HG02885 (cell line): ENCODE results near the gene LIFR.

Experiments
- ATAC-seq: cut with Tn5 transposase; IDR thresholded peaks from one replicate; pipeline ENCODE4 v1.9.1; 2021; ENCODE audit warnings: mild to moderate bottlenecking; ENCODE audit not compliant: unreplicated experiment, poor library complexity

The LIFR gene

DNA sequence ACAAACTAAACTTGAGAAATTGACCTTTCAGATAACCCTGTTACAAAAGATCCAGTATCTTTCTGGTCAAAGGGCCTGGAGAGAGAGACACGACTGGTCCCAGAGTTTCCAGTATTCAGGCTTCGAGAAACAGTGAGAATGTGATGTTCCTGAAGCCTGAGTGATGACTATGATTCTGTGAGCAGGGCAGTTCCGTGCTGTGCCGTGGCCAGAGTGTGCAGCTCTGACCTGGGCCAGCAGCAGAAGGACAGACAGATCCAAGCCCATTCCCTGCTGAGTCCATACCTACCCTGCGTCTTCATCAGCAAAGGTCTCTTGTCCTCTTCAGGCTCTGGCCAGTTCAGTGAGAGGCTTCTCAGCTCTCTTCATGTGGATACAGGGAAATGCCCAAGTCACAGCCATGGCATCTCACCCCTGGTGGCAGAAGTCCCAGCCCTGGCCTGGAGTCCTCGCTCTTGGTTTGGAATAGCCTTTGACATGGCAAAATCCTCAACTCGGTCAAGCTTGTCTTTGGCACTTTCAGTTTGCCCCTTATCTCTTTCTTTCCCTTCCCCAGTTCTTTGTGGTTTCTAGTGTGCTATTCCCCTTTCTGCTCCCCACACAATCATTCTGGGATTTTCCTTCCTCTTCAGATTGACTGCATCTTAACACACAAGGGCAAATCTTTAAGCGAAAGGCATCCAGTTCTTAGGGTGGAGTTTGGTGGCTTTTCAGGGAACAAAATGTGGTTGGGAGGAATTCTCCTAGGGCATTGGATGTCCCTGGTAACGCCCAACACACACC lies 107.7 kb downstream of the LIFR start:
- ATAC-seq = no peak

DNA sequence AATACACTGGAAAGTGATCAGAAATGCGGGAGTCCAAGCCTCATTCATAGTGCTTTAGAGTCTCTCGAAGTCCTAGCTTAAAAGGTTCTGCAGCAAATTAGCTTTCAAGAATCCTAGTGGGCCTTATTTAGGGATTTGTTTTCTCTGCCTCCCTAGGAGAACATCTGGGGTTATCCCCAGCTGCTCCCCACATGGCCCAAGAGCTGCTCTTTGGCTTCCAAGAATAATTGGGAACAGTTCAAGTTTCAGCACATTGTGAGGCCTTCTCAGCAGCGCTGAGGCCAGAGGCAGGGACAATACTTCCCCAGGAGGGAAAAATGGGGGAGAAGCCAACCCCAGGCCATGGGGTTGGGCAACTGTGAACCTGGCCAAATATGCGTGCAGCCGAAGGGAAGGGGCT lies 108.7 kb downstream of the LIFR start:
- no peak for ATAC-seq

DNA sequence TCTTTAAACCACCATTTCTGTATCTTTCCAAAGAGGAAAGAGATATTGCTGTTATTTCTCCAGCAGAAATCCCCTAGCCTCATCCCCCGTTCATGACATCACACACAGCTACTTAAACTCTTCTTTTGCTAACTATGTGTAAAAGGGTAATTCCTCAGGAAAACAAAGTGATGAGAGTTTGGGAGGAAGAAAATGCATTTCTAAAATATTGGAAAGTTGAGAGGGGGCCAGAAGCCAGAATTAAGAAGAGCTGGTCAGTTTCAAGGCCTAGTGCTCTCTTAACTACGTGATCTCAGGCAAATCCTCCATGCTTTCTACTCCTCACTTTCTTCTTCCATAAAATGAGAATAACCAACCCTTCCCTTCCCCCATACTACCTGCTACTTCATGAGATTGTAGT lies 109.4 kb downstream of the LIFR start:
- no peak for ATAC-seq

DNA sequence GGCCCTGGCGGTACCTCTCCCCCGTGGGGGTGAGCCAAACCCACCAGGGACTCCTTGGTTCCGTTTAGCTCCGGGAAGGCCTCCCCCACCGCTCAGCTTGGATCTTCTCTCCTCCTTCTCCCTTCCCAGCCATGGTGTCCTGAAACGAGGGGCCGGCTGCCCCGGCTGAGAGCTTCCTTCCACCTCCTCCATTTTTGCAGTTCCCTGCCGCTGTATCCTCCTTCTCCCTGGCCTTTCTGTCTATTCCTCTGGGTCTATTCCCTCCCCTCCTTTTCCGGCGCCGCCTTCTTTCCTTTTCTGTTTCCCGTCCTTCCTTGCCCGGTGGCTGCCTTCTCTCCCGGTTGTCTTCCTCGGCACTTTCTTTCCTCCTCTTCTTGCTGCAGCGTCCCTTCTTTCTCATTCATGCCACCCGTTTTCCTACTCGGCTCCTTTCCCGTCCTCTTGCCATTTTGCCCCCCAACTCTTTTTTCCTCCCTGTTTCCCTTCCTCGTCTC lies 110.4 kb downstream of the LIFR start:
- ATAC-seq = no peak

DNA sequence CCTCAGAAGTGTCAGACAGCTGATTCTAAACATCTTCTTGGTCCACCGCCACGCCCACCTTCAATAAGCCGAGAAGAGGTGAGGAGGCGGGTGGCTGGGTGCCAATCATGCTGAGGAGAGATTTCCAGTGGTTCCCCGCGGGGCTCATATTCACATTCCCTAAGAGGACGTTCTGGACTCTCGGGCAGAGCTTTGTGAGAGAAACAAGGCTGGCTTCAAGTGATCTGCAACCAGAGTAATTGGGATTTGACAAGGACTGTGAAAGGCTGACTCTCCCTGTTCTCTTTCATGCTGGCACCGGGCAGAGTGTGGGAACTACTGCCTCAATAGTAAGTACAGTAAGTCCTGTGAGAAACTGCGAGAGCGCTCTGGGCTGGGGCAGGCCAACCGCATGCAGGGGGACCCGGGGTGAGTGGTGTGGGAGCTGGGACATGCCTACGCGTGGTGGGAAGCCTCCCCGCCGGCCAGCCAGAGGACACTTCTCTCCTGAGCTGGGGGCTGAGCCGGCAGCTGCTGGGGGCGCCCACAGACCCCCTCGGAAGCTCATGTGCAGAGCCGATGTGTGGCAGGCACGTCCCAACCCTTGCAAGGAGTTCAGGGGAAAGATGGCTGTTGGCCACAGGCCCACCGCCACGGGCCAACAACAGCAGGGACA lies 110.9 kb downstream of the LIFR start:
- no peak for ATAC-seq

DNA sequence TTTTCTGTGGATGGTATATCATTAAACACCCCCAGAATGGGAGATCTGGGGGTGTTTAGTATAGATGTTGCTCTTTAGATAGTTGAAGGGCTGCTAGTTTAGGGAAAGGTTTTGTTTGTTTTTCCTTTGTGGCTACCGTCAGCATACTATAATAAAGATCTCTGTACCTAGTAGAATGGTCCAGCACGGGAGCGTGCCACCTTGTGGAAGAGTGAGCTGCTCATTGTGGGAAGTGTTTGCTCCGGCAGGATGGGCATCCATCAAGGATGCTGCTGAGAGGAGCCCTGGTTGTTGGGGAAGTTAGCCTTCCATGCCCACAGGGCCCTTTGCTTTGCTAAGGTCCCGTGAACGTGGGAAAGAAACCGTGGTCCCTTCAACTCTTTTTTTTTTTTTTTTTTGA lies 113.1 kb downstream of the LIFR start:
- no peak for ATAC-seq

DNA sequence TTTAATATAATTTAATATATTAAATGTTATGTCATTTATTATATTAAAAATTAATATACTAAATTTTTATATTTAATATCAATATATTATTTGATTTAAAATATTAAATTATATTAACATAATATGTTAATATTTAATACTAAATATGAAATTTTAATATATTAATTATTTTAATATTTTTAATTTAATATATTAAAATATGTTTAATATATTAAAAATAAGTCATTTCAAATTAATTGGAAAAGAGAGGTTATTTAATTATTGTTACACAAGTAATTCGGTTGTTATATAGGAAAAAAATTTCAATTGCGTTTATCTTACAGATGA lies 114.2 kb downstream of the LIFR start:
- ATAC-seq = no peak

DNA sequence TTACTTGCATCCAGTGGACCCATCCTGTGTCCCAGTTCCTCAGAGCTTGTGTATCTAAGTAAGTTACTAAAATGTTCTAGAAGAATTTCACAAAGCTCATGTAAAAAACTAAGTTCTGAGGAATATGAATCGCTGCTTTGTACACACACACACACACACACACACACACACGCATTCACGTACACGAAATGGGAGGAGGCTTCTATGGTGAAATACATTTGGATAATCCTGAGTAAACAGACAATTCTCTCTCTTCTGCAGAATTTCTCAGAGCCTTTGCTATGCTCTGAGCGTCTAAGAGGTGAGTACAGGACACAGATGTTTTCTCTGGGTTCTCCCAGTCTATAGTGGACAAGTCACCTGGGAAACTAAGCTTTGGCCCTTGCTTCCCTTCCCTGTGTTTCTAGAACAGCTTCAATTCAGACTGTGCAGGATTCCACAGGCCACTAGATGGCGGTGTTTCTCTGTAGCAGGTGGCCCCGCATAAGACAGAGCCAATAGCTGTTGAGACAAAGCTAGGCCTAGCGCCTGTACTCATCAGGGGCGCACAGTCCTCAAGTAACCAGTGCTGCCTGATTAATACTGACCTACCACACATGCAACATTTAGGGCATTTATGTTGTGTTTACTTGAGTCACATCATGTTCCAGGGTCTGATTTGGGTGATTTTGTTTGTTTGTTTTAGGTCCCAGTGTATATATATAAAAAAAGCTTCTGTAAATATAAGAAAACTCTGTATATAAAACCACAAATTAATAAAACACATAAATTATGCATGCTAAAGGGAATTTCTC lies 114.8 kb downstream of the LIFR start:
- ATAC-seq = peak; percentile 99

DNA sequence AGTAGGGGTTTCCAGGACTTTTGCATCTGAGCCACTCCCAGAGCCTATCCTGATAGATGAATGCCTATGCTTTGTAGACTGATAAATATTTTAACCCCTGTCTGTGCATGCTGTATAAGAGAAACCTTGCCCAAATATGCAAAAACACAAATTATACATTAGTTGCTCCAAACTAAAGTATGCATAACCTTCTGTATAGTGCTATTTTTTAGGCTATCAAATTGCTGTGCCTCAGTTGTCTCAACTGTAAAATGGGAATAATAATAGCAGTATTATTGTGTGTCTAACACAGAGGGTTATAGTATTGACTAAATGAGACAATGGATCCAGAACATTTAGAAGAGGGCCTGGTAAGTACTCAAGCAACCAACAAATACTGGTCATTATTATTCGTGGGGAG lies 117.7 kb downstream of the LIFR start:
- no peak for ATAC-seq

DNA sequence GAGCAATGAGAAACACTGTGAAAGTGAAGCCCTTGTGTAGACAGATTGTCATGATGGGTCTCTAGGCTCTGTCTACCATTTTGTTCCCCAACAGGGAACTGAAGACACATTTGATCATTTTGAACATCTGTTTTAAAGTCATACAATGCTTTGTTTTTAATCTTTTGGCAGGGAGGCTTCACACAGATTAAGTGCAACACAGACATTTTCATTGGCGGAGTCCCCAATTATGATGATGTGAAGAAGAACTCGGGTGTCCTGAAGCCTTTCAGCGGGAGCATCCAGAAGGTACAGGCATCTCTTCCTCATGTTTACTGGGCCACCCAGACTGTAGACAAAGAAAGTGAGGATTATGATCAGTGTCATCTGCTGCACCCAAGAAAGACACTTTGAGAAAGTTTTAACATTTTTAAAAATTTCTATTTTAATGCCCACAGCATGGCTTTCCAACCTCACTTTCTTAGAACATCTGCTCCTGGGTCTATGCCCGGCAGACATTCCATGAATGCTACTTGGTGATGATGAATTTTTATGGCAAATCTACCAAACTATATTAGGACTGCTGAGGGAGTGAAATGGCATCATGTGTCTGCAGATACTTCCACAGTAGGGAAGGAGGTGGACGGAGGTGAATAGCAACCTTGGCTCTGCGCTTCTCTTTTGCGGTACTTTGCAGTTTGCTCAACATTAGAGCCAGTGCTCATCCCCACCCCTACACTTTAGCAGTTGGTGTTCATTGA lies 121.3 kb downstream of the LIFR start:
- ATAC-seq = no peak

DNA sequence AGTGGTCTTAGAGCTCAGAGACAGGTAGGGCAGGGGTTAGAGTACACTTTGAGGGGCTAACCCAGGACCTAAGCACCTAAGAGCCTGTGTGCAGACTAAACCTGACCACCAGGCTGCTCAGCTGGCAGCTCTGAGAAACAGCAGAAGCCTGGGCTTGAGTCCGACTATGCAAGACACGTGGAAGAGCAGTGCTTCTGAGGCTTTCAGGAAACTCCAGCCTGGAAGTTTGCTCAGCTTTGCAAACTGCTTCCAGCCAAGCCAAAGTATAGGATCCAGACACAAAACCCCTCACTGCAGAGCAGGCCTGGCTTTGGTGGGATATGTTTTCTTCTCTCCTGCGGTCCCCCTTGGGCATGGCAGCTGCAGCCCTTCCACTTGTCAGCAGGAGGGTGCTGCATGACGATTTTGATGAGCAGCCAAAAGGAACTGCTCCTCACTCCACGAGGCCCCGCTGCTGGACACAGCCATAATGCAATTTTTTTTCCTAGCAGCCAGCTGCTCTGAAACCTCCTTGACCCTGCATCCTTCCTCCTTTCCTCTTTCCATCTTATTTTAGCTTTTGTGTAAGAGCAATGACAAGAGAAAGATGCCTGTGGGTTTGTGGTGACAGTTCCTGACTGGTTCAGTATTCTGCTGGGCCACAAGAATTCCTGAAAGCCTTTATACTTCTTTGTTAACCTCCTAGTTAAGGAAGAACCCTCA lies 123.1 kb downstream of the LIFR start:
- no peak for ATAC-seq

DNA sequence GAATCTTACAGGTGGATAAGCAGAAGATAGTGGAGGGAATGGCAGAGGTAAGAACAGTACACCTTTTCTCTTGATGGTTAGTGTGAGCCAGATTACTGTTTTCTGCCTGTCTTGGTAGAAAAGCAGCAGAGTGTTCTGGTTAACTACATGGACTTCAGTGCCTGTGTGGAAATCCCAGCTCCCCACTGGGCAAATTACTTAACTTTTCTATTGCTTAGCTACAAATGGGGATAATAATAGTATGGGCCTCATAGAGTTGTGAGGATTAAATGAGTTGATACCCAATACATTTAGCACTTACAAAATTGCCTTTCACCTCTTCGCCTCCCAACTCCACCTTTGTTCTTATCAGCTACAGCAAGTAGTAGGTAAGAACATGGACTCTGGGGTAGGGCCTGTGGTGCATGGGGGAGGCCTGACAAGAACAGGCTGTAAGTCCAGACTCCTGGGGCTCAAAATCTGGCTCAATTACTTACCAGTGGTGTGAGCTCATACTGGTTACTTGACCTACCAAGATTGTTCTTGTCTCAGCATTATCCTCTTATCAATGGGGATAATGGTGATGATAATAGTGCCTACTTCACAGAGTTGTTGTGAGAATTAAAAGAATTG lies 125.1 kb downstream of the LIFR start:
- no peak for ATAC-seq

DNA sequence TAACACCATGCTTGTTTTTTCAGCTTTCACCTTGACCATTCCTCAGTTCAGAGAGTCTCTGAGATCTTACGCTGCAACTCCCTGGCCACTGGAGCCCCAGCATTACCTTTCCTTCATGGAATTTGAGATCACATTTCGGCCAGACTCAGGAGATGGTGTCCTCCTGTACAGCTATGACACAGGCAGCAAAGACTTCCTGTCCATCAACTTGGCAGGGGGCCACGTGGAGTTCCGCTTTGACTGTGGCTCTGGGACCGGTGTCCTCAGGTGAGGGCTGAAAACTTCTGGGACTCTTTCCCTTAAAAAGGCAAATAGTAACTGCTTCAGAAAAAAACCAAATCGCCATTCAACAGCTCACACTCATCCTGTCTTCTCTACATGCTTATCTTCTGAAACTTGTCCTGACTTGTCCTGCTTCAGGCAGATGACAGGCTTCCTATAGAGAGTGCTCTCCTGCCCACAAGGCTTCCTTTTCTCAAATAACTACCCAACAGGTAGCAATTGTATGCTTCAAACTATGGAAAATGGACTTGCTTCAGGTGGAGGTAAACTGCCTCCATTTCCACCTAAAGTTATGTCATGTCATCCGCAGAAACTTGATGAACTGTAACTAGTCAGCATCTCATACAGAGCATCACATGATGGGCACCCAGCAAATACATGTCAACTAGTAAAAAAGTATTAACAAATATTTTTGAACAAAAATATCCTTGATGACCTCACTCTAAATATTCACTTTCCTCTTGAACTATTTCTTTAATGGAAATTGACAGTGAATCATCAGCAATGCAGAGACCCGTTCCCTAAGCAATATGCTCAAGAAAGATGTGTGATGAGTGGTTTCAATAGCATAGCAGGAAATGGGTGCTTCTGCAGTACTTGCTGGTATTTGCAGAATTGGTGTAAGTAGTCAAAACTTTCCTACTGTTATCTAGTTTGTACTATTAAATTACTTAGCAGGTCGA lies 129.2 kb downstream of the LIFR start:
- ATAC-seq = no peak

DNA sequence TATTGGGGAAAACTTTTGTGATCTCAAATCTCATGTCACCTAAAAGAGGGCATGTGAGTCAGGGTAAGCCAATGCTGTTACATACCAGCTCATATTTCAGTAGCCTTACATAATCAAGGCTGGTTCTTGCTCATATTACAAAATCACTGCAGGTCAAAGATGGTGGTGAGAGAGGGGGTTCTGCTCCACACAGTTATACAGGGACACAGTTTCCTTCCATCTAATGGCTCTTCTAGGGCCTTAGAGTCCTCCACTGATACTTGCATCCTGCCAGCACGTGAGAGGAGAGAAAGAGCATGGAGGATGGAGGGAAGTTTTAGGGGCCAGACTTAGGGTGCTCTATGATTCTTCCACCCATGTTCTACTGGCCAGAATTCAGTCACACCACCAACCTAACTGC lies 130.0 kb downstream of the LIFR start:
- no peak for ATAC-seq
